Measurements from ENCODE around the gene HDHD3.

The HDHD3 gene

DNA sequence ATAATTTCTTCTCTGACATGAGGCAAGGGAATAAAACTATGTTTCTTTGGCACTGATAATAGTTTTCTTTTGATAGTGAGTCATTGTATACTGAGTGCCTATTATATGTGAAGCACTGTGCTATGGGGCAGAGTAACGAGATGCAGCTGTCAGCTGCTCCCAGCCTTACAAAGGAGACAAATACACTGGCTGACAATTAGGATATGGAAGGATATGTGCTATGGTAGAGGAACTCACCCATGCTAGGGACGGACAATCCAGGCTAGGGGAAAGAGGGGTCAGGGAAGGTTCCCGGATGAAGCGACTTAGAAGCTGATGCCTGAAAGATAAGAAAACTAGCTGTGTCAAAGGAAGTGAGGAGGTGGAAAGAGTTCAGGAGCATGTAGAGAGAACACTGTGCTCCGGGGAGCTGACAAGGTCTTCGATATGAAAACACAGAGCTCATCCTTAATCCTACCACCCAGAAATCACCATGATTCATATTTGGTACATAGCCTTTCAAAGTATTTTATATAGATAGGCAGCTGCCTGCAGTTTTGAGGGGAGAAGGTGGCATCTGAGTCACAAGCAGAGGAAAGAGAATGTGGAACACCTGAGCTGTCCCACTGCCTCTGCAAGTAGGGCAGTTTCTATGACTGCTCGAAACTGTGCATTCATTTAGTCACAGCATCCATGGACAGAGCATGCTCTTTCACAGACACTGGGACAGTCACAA lies 15.3 kb downstream of the HDHD3 start:
- DNase-seq: no peak

DNA sequence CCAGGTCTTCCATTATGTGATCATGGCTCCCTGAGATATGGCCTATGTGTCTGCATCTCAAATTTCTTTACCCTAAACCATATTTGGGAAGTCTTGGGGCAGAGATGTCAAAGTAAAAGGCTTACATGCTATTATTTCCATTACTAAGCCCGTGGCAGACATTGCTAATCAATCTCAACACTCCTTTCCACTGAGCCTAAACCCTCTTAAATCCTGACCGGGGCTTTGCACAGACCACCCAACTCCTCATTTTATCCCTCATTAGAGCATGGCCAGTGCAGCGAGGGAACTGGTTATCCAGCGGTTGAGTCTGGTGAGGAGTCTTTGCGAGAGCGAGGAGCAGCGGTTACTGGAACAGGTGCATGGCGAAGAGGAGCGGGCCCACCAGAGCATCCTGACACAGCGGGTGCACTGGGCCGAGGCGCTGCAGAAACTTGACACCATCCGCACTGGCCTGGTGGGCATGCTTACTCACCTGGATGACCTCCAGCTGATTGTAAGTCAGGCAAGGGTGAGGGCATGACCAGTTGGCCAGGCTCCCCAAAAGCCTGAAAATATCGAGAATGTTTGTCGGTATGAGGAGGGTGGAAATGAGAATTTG lies 16.4 kb downstream of the HDHD3 start:
- DNase-seq: no peak

DNA sequence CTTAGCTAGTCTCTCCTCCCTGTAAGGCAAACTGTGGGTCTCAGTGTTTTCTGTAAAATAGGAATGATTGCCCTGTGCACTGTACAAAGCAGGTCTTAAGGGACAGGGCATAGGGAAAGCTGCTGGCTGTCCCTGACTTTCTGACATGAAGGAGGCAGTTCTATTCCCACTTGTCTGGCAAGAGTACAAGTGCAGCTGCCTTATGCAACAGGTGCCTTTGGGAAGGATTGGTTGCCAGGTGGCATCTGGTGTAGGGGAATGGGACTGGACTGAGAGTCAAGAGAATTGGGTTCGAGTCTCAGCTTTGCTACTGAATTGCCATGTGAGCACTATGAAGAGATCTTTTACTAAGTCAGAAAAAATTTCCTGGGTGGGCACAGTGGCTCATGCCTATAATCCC lies 17.4 kb downstream of the HDHD3 start:
- no peak for DNase-seq

DNA sequence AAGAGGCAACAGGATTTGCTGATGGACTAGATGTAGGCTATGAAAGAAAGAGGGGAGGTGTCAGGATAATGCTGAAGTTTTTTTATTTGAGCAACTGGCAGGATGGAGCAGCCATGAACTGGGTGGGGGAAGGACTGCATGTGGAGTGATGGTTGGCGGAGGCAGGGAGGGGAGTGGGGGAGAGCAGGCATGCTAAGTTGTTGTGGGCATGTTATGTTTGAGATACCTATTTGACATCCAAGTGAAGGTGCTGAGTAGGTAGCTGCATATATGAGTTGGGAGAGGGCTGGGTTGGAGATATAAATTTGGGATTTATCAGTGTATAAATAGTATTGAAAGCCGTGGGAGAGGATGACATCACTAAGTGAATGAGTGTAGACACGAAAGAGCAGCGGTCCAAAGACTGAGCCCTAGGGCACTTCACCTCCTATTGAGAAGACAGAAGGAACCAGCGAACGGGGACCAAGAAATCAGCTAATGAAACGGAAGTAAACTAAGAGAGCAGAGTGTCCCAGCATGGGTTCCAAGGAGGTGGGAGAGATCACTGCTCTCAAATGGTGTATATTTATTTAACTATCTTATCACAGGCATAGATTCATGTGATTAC lies 20.0 kb downstream of the HDHD3 start:
- no peak for DNase-seq

DNA sequence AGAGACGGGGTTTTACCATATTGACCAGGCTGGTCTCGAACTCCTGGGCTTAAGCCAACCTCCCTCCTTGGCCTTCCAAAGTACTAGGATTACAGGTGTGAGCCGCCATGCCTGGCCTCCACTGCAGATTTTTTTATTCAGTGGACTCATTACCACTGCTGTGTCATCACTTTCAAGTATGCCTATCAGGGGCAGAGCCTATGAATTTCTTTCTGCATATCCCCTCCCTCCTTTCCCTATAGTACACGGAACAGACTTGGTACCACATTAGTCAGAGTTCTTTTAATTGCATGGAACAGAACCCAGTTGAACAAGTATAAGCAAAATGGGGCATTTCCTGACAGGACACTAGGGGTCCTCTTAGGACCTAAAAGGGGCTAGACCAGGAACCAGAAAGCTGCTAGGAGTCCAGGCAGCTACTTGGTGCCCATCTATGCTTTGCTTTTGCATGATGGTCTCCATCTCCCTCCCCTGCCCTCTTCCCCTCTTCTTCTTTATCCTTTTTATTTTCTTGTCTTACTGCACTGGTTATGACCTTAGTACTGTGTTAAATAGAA lies 21.7 kb downstream of the HDHD3 start:
- no peak for DNase-seq

DNA sequence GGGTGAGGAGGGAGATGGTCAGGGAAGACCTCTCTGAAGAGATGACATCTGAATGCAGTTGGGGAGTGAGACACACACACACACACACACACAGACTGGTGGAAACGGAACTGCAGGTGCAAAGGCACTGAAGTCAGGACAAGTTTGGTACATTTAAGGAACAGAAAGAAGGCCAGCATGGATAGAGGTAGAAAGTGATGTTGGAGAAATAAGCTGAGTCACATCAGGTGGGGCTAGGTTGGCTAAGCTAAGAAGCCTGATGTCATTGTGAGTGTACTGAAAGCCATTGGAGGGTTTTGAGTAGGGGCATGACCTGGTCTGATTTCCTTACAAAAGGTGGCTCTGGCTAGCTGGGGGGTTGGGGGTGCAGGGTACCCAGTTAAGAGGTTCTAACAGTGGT lies 24.4 kb downstream of the HDHD3 start:
- DNase-seq: no peak

DNA sequence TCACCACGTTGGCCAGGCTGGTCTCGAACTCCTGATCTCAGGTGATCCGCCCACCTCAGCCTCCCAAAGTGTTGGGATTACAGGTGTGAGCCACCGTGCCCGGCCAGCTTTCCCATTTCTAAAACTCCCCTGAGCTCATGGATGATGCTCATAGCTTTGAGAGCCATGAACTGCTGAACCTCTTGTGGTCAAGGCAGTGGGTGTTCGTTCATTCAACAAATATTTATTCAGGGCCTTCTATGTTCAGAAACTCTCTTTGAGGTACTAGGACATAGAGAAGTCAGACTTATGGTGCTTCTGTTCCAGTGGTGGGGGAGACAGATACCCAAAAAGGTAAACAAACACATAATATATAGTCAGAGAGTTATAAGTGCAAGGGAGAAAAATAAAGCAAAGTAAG lies 24.8 kb downstream of the HDHD3 start:
- no peak for DNase-seq

DNA sequence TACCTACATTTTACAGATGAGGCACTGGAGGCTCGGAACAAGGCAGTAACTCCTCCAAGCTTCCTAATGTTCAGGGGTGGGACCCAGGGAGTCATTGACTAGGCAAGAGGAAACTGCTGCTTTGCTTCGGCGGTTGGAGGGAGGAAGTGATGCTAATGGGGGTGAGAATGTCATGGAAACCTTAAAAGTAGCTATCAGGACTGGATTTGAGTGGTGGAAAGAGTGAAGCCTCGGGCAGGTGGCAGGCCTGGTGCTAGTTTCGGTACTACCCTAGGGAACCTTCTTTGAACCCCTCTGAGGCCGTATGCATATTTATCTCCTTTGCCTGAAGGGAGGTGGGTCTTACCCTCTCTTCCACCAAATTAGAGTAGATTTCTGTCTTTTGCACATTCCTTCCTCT lies 25.8 kb downstream of the HDHD3 start:
- no peak for DNase-seq

DNA sequence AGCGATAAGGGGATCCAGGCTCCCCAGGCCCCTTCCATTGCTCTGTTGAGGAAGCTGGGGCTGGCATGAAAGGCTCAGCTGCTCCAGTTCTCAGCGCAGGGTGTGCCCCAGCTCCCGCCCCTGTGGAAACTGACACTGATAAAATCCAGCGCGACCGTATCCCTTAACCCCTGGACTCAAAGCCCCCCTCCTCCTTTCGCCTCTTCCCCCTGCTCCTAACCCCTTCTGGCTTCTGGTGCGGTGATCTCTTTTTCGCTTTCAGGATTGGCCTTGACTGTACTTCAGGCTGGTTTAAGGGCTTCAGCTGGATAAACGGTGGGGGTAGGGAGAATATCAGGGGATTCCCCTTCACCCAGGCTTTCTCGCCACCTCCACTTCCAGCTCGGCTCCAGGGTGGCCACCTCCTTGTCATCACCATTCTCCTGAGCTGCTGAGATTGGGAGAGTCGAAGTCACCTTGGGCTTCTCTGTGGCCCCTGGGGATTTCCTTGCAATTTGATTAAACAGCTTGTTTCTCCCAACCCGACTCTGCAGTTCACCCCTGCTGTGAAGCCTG lies 26.6 kb downstream of the HDHD3 start:
- no peak for DNase-seq

DNA sequence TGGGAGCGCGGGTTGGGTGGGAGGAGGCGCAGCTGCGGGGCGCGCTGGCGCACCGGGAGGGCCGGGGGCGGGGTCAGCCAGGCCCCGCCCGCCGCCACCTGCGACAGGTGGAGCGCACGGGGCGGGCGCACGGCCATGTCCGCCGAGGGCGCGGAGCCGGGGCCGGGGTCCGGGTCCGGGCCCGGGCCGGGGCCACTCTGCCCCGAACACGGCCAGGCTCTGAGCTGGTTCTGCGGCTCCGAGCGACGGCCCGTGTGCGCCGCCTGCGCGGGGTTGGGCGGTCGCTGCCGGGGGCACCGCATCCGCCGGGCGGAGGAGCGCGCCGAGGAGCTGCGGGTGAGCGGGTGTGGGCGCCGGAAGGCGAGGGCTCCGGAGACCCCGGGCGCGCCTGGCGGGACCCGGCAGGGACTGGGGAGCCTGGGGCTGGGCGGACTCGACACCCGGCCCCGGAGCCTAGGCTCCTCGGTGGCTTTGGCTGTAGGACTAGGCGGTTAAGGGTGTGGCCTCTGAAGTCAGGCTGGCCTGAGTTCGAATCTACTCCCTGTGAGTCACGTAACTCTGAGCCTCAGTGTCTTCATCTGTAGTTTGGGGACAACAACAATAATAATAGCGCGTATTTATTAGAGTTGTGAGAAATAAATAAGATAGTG lies 27.2 kb downstream of the HDHD3 start, which contains the start of gene BSPRY:
Gene BSPRY, plus strand, starts transcription at position 97 of the 650 bp plus-strand sequence. Its CDS starts 39 bp downstream, at position 136.
- DNase-seq: peak; percentile 27

DNA sequence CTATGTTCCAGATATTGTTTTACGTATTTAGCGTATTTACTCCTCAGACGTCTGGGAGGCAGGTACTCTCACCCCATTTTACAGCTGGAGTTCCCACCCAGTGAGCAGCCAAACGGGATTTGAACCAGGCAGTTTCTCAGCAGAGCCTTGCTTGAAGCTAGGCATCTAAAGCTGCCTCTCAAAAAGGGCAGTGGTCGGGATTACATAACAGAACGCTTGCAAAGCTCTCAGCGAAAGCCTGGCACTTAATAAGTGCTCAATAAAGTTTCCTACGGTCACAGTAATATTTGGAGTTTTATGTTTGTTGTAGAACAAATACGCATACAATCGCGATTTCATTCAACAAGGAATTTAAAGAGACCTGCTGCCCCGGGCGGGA lies 27.7 kb downstream of the HDHD3 start:
- DNase-seq: peak; percentile 24

DNA sequence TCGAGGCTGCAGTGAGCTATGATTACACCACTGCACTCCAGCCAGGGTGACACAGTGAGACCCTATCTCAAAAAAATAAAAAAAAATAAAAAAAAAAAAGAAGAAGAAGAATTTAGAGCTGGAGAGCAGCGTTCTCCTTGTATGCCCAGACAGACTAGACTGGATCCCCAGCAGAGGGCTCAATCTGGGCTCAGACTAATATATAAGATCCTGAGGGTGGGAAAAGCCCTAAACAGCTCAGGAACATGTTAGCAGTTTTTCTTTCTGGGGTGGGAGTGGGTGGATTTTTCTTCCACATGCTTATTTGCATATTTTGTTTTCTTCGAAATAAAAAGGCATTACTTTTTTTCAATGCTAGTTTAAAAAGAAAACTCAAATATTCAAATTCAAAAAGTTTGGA lies 28.3 kb downstream of the HDHD3 start:
- no peak for DNase-seq

DNA sequence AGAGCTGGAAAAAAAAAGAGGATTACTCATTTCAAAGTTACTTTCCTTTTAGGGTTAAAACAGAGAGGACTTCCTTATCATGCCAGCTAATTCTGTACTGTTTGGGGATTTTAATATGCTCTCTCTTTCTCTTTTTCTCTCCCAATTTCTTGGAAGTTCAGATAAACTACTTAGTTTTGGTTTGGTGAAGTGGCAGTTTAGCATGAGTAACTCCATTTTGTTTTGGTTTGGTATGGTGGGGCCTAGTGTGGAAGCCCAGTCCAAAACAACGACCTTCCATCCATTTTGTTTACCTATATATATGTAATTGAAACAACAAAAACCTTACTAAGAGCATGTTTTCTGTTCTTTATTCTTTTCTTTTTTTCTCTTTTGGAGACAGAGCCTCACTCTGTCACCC lies 31.1 kb downstream of the HDHD3 start:
- no peak for DNase-seq

DNA sequence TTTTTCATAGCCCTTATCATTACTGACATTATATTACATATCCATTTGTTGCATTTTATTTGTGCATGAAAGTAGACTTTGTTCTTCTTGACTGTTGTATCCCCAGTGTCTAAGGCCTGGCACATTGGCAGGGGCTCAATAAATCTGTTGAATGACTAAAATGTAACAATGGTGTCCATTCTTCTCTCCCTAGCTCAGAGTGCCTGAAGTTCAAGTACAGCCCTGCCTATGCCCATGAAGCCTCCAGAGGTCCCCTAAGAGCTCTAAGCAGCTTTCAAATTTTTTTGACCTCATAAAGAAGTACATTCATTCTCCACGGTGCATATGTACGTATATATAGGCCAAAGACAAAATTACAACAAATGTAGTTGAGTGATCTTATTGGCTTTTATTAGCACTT lies 31.6 kb downstream of the HDHD3 start:
- DNase-seq: no peak

DNA sequence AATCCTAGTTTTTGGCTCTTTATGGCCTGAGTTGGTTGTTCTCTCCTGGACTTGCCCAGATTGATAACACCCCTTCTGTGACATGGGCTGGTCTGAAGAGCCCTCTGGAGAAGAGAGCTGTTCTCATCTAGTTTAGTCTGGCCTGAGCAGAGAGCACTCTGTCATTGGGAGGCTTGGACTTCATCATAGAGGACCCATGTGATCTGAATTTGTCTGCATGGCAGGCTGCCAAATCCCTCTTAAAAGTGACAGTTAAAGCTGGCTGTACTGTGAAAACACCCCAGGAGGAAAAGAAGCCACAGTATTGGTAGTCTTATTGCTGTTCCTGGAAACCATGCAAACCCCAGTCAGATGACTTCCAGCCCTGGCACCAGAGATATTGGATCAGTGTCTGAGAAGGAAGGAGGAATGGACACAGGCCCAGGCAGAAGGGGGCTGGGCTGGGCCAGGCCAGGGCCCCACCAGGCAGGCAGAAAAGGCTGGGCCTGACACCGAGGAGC lies 33.0 kb downstream of the HDHD3 start:
- DNase-seq: peak; percentile 57

DNA sequence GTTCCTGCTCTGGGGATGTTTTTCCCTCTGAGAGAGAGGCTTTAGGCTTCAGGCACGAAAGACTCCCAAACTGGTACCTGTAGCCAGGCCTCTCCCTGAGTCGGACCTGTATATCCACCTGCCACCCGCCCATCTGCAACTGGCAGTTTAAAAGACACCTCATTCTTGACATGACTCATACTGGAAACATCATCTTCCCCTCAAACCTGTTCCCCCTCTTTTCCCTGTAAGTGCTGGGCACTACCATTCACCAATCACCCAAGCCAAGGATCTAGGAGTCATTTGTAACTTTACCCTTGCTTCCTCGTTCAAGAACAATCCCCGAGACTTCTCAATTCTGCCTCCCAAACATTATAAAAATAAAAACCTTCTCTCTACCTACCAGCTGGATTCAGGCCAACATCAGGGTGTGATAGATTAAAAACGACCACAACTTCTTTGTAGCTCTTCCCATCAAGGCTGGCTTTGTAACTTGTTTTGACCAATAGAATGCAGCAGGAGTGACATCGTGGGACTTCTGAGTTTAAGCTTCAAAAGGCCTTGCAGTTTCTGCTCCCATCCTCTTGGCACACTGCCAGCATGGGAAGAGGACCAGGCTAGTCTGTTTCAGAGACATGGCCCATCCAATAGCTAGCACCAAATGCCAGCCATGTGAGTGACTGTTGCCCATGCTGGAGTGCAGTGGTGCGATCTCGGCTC lies 34.9 kb downstream of the HDHD3 start:
- DNase-seq: no peak

DNA sequence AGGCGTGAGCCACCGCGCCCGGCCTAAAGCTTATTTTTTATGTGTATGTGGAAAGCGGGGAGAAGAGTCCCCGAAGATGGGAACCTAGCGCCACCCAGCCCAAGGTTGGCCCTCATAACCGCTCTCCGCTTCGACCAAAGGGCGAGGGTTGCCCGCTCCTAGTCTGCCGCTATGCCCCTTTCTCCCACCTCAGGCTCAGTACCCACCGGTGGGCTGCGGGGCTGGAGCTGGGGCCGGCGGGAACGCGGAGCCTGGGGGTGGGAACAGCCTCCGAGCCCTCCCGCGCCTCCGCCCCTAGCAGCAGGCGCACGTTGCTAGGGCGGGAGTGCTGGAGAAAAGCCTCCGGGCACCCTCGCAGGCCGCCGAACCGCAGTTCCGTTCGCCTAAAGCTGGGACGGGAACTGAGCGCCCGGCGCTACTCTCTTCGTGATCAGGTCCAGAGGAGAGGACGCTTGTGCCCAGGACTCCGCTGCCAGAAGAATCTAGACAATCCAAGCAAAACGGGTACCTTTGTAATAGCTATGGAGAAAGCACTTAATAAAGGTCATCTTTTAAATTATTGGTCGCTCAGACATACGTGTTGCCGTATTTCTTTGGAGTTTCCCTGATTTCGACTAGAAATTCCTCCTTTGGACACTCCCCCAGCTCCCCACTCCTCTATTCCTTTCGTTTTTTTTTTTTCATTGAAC lies 36.6 kb downstream of the HDHD3 start, which contains the start of gene WDR31:
Gene WDR31, minus strand, starts transcription at position 265 of the 689 bp plus-strand sequence. CDS start 8,253 bp downstream, outside the sequence.
- peak; percentile 94 for DNase-seq

DNA sequence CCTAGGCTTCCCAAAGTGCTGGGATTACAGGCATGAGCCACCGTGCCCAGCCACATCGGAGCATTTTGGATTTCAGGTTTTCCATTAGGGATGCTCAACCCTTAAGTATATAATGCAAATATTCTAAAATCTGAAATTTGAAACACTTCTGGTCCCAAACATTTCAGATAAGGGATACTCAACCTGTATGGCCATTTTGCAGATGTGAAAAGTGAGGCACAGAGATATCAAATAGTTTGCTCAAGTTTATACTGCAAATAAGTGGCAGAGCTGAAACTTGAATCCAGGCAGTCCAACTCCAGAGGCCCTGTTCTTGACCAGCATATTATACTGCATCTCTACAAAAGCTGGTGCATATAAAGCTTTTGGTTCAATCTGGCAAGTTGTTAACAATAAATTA lies 39.1 kb downstream of the HDHD3 start:
- no peak for DNase-seq

DNA sequence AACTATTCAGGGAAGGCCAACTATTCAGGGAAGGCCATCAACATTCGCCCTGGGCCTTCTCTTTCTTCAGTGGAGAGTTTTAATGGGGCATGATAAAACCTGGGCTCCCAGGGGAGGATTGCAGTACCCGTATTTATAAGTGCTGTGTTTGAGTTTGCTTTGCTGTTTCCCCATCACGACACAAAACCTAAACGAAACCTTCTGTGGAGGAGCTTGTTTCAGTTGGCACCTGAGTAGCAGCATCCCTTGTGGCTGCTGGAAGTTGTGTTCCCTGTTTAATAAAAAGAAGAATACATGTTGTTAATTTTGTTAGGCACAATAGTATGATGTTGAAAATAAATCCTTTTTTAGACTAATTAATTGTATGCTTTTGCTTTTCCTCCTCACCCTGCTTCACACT lies 45.0 kb downstream of the HDHD3 start:
- DNase-seq: no peak

DNA sequence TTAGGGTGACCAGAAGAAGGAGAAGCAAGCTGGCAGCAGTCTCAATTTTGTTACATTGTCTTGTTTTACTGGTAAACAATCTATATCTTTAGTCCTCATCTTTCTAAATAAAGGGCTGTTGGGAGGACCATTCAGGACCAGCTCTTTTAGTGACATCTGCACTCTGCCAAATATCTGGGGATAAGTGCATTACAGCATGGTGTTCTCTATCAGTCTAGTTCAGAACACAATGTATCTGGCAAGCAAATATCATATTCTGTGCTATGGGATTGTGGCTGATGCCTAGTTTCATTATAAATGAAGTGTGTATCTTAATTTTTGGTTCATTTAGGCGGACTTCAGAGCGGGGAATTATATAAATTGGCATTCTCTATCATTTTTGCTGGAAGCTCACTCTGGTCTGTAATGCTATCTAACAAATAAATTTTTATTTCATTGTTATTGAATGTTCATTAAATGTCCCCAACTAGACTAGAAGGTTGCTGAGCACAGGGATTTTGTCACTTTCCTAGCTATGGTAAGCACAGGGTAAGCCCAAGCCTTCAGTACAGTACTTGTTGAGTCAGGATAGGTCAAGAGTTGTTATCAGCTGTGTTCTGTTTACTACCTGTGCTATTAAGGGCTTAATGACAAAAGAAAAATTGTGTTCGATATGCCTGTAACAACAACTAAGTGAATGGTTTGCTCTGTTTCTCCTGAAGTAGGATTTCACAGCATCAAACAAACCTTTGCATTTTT lies 48.6 kb downstream of the HDHD3 start:
- no peak for DNase-seq

DNA sequence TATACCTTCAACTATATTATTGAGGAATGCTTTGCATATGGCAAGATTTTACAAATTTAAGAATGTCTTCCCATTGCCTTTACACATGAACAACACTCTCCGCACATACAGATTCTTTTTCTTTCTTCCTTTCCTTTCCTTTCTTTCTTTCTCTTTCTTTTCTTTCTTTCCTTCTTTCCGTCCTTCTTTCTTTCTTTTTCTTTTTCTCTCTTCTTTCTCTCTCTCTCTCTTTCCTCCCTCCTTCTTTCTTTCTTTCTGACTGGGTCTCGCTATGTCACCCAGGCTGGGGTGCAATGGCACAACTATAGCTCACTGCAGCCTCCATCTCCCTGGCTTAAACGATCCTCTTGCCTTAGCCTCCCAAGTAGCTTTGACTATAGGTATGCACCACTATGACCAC lies 50.6 kb downstream of the HDHD3 start:
- no peak for DNase-seq

Measured in eye (tissue), 1 donor.